Activated CD8-positive, alpha-beta memory T cell treated with anti-CD3 and anti-CD28 coated beads for 1 hour (primary cell): ENCODE measurements around the gene SCARB1.

Experiments
- DNase-seq, 2 donors: peaks; one replicate each; pipeline ENCODE4 v3.0.0-alpha.2; 2020; ENCODE audit warnings: low read depth in 1 of 2; ENCODE audit errors: extremely low read depth in 1 of 2

The SCARB1 gene

DNA sequence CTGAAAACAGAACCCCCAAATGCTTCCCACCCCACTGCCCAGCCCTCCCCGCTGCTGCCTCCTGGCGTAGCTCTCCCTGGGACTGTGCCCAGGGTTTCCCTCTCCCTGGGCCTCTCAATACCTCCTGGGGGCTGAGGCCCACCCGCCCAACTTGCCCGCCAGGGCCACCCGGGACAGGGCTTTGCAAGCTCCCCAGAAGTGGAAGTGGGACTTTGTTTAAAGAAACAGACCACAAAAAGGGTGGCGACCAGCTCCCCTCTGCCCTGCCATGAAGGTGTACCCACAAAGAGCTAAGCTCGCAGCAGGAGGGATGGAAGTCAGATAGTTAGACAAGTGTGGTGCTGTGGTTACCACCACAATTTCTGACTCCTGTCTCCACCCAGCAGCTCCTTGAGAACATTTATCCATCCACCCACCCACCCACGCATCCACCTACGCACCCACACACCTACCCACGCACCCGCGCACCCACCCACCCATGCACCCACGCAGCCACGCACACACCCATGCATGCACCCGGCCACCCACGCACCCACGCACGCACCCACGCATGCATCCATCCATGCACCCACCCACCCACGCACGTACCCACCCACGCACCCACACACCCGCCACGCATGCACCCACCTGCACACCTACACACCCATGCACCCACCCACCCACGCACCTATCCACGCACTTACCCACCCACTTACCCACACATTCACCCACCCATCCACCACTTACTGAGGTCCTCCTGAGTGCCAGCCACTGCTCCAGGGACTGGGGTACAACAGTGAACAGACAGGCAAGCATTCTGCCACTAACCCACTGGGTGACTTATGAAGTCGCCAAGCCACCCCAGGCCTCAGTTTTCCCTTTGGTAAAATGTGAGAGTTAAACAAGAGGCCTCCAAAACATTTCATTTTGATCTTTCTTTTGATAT, 127.3 kb downstream of the SCARB1 start:
- no peak for DNase-seq

DNA sequence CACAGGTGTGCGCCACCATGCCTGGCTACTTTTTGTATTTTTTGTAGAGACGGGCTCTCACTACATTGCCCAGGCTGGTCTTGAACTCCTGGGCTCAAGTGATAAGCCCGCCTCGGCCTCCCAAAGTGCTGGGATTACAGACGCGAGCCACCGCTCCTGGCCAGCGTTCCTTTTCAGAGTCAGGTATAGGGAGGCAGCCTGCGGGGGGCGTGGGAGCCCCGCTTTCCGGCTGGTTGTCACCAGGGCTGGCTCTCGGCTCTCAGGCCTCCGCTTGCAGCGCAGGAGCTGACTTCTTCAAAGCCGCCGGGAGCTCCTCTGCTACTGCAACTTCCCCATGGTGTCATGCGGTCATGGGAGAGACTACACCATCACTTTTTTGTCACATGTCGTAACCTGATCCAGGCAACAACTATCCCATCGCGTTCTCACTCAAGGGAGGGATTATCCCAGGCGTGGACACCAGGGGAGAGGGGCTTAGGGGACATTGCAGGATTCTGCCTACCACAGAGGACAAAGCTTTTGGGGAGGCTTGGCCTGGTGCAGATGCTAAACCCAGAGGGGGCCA, 129.4 kb downstream of the SCARB1 start:
- no peak for DNase-seq

DNA sequence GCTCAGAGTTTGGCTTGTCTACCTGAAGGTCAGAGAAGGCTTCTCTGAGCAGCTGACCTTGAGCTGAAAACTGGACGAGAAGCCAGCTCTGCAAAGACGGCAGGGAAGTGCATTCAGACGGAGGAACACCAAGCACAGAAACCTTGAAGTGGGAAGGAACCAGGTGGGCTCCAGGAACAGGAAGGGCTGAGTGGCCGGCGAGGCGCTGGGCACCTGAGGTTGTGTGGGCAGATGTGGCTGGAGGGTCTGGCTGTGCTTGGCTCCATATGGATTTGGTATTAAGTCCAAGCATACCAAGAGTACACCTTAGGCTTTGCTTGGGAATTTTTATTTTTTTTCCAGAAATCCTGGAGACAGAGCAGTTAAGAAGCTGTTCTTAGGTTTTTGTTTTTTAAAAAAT, 130.6 kb downstream of the SCARB1 start:
- DNase-seq: no peak

DNA sequence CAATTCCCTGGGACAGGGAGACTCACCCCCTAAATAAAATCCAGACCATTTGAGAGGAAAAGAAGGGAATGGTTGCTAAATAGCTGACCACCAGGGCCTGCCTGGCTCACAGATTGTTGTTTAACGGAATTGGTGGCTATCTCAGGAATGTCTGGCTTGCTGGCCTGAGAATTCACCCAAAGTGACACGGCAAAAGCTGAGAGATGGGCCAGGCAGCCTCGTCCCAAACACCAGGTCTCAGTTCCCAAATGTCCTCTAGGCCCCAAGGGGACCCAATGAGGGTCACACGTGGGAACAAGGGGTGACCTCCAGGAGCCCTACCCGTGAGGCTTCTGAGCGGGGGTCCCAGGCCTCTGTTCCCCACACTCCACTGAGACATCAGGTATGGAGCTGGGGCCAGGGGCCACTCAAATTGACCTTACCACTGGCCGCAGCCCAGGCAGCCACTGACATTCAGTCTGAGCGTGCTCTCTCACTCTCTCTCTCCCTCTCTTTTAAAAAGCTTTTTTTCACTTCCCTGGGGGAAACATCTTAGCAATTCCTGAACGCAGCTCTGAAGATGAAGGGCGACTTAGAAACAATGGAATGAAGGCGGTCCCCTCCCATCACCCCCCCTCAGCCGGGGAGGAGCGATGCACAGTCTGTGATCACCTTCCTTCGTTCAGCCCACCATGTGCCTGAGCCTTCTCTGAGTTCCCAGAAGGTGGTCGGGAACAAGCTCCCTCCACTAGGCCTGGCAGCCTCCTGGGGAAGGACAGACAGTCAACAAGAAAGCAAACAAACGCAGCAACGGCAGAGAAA, 131.2 kb downstream of the SCARB1 start:
- DNase-seq: no peak

- no peak for DNase-seq
Measured at GRCh38 chr12:124731869-124732268, 131.8 kb downstream of the SCARB1 start.

DNA sequence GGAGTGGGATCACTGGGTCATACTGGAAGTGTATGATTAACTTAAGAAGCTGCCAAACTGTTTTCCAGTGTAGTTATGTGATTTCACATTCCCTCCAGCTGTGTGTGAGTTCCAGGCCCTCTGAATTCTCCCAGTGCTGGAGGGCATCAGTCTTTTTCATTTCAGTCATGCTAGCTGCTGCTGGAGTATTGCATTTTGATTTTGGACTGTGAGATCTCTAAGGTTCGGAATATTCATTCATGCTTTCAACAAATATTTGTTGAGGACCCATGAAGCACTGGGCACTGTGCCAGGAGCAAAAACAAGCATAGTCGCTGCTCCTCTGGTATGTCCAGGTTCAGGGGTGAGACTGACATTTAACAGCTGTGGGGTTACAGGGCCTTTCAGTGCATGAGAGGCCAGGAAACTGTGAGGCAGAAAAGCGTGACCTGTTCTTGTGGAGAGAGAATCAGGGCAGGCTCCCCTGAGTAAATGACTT, 133.2 kb downstream of the SCARB1 start:
- no peak for DNase-seq

GRCh38 chr12:124727922-124728321, 135.7 kb downstream of the SCARB1 start:
- DNase-seq: no peak

DNA sequence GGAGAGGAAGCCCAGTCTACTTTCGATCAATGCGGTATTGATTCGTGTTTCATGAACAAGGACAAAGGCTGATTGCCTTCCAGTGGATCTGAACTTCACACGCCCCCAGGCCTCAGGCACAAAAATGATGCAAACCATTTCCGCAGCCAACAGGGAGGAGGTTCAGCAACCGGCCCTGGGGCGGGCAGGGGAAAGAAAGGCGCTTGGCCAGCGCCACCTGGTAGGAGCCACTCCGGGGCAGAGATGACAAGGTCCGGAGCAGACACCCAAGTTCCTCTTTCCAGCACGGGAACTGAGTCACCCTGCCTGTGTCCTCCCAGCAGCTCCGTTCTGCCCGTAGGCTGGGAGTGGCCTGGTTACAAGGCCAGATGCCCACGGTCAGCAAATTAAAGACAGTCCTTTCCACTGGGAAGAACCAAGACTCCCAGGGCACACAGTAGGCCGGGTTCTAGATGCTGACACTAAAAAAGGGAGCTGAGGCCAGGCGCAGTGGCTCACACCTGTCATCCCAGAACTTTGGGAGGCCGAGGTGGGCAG, 136.3 kb downstream of the SCARB1 start:
- no peak for DNase-seq
